ENCODE data around the gene MROH2B.
A peak's percentile ranks its signal among the peaks of the same experiment; 100 is the strongest.

Gene MROH2B

DNA sequence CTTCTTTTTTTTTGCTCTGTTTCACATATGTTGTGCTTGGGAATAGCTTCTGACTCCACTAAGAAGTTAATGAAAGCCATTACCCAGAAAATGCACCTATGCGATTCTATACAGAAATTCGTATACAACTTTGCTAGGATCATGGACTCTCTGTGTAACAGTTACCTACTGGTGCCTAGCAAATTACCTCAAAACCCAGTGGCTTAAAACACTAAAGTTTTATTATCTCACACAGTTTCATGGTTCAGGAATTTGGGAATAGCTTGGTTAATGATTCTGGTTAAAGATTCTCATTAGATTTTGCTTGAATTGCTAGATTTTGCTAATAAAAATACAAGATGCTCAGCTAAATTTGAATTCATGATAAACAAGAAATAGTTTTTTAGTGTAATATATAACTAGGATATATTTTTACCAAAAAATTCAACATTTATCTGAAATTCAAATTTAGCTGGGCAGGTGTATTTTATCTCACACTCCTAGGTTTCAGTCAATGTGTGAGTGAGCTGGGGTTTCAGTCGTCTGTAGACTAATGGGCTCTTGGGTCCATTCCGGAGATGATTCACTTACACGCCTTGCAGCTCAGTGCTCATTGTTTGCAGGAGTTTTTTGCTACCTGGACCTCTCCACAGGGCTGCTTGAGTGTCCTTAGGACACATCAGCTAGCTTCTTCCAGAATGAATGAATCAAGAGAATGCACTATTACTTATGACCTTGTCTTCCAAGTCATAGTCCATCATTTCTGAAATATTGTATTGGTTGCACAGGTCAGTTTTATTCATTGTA, 75.1 kb downstream of the MROH2B start:
- TF ChIP-seq GATA2 (IDR thresholded peaks at IDR 0.05; ENCODE audit: low read depth, low read length) (no peak), GATA3 (IDR thresholded peaks at IDR 0.05; ENCODE audit: low read depth, low read length) (no peak)

DNA sequence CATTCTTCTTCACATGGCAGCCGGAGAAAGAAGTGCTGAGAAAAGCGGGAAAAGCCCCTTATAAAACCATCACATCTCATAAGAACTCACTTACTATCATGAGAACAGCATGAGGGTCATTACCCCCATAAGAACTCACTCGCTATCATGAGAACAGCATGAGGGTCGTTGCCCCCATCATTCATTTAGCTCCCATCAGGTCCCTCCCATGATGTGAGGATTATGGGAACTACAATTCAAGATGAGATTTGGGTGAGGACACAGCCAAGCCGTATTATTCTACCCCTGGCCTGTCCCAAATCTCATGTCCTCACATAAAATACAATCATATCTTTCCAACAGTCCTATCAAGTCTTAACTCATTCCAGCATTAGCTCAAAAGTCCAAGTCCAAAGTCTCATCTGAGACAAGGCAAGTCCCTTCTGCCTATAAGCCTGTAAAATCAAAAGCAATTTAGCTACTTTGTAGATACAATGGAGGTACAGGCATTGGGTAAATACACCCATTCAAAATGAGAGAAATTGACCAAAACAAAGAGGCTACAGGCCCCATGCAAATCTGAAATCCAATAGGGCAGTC, 79.1 kb downstream of the MROH2B start:
- TF ChIP-seq GATA2 (IDR thresholded peaks at IDR 0.05; ENCODE audit: low read depth, low read length), result no peak

DNA sequence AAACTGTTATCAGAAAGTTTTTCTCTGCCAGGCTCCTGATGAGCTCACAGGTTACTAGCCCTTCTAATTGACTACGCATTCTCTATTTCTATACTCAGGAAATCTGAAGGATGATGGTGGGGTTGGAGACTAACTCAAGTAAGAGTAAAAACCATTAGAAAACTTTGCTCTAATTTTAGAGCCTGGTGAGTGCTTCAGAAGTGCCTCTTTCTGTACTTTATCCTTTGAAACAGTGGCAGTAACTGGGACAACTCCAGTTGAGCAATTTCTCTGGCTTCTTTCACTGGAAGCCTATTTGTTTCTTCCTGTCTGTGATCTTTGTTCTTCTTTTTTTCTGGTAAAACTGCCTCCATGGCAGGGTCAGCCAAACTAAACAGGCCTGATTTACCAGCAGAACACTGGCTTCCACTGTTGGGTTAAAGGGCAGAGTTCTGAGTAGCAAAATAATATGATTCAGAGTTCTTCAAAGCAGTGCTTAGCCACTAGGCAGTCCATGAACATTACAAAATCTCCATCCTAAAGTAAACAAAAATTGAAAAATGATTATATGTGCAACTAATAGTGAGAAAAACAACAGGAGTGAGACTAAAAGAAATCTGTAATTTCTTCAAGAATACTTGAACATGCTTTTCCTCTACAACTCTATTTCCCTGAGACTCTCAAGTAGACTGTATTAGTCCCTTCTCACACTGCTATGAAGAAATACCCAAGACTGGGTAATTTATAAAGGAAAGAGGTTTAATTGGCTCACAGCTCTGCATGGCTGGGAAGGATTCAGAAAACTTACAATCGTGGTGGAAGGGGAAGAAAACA, 79.8 kb downstream of the MROH2B start:
- TF ChIP-seq GATA3 (IDR thresholded peaks at IDR 0.05; ENCODE audit: low read depth, low read length) (no peak), GATA2 (IDR thresholded peaks at IDR 0.05; ENCODE audit: low read depth, low read length) (no peak)

DNA sequence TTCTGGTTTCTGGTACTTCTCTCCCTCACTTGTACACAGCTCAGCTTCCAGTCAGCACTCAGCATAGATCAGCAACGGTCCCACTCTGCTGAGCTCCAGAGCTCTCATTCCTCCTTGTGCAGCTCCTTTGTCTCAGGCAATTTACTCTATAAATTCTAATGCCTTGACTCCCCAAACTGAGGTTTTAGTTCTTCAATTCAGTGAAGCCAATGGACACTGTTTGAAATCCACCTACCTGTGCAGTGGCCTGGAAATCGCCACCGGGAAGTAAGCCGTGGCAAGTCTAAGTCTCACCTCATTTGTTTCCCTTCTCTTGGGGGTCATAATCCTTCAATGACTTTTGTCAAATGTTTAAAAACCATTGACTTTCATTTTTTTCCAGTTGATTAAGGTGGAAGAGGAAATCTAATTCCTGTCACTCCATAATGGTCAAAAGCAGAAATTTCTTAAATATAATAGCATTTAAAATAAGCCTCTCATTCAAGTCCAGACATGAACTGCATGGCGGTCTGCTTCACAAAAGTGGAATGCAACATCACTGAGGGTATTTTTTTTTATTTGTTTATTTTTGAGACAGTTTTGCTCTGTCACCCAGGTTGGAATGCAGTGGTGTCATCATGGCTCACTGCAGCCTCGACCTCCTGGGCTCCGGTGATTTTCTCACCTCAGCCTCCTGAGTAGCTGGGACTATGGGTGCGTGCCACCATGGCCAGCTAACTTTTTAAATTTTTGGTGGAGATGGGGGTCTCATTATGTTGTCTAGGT, 82.2 kb downstream of the MROH2B start:
- TF ChIP-seq GATA3 (IDR thresholded peaks at IDR 0.05; ENCODE audit: low read depth, low read length) (no peak), GATA2 (IDR thresholded peaks at IDR 0.05; ENCODE audit: low read depth, low read length) (no peak)

DNA sequence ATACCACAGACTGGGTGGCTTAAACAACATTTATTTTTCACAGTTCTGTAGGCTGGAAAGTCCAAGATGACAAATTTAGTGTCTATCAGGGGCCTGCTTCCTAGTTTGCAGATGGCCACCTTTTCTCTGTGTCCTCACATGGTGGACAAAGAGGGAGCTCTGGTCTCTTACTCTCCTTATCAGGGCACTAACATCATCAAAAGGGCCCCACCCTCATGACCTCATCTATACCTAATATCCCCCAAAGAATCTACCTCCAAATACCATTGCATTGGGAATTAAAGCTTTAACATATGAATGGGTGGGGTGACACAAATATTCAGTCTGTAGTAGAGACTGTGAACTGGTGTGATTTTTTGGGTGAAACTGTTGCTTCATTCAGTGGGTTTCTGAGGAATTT, 83.8 kb downstream of the MROH2B start:
- no peak for TF ChIP-seq GATA2 (IDR thresholded peaks at IDR 0.05; ENCODE audit: low read depth, low read length)
- no peak for TF ChIP-seq GATA3 (IDR thresholded peaks at IDR 0.05; ENCODE audit: low read depth, low read length)

DNA sequence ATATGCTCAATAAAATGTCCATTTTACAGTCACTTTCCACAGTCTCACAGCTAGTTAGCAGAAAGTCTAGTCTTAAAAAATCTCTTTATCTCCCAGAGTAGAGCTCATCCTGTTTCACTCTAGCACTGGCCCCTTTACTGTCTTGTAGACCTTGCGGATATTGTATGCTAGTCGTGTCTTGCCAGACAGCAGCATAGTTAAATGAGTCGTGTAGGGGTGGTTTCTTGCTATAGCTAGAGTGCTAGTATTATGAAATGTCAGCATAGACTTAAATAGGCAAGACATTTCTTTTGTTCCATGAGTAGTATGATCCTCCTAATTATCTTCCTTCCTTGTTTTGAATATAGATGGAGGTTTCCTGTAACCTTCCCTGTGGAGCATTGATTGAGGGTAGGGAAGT, 84.5 kb downstream of the MROH2B start:
- TF ChIP-seq GATA2 (IDR thresholded peaks at IDR 0.05; ENCODE audit: low read depth, low read length) (no peak), GATA3 (IDR thresholded peaks at IDR 0.05; ENCODE audit: low read depth, low read length) (no peak)

DNA sequence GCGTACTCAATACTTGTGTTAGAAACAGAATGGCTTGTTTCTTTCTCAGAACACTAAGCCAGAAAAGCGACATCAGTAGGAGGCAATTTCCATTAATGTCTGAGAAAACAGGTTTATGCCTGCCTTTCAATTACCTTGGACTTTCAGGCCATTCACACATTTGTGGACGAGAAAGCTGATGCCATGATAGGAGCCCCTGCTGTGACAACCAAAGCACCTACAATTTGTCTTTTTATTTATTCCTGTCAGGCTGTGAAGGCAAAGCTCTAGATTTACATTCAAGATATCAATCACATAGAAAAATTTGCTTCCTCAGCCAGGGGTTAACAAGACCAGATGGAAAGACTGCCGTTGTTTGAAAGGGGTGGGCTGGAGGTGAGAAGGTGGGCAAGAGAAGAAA, 85.6 kb downstream of the MROH2B start:
- TF ChIP-seq GATA2 (IDR thresholded peaks at IDR 0.05; ENCODE audit: low read depth, low read length) (peak; percentile 35; the same call in 1 of the 2 replicates), GATA3 (IDR thresholded peaks at IDR 0.05; ENCODE audit: low read depth, low read length) (no peak)

DNA sequence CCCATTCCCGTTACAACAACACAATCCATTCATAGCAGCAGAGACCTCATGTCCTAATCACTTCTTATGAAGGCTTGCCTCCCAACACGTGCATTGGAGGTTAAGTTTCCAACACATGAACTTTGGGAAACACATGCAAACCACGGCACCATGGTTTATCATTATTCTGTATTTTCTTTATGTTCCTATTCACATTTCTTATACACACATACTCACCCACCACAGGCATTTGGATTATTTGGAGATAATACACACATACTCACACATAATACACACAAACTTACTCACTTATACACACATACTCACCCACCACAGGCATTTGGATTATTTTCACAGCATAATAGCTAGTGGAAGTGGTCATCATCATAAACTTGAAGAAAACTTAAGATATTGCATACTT, 86.3 kb downstream of the MROH2B start:
- TF ChIP-seq GATA3 (IDR thresholded peaks at IDR 0.05; ENCODE audit: low read depth, low read length) (no peak), GATA2 (IDR thresholded peaks at IDR 0.05; ENCODE audit: low read depth, low read length) (no peak)

DNA sequence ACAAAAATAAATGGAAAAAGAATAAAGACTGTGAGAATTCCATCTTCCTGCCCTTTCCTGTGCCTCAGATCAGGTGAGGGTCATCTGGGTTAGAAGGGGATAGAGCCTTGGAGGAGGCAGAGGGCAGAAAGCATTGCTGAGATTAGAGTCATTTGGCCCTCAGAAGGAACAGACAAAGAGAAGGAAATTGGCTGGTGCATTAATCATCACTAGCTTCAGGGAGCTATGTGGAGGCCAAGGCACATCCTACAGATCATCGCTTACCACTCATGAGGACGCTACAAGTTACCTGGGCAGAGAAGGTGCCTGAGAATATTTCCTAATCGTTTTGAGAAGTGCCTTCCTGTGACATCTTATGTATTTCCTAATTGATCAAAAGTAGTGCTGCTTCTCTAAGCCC, 87.4 kb downstream of the MROH2B start:
- TF ChIP-seq GATA2 (IDR thresholded peaks at IDR 0.05; ENCODE audit: low read depth, low read length), result no peak
- no peak for TF ChIP-seq GATA3 (IDR thresholded peaks at IDR 0.05; ENCODE audit: low read depth, low read length)

DNA sequence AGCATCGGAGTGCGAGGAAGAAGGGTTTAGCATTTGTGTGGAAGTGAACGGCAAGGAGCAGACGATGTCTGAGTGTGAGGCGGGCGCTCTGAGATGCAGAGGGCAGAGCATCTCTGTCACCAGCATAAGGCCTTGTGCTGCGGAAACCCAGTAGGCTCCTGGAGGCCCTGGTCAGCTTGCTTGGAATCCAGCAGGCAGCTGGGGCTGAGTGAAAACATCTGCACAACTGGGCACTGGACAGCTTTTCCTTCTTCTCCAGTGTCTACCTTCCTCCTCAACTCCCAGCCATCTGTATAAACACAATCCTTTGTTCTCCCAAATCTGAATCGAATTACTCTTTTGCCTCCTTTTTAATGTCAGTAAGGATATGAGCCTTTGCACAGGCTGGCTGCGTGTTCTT, 89.7 kb downstream of the MROH2B start:
- TF ChIP-seq GATA2 (IDR thresholded peaks at IDR 0.05; ENCODE audit: low read depth, low read length), result no peak
- TF ChIP-seq GATA3 (IDR thresholded peaks at IDR 0.05; ENCODE audit: low read depth, low read length), result no peak

DNA sequence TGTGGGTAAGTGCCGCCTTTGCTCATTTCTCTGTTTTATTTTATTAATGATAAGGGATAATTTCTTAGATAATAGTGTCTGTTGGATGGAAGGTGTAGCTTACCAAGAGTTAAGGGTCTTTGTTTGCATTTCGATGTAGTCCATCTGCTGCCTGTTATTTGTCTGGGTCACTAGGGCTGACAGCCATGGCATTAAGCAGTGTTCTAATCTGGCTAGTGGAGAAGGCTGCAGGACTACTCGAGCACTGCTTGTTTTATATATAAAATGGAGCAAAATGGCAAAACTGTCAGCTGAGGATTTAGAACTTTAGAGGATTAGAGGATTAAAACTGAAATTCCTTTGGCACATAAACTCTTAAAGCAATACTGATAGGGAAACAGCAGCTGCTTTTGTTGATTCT, 94.3 kb downstream of the MROH2B start:
- no peak; the same call in 1 of the 2 replicates for TF ChIP-seq GATA2 (IDR thresholded peaks at IDR 0.05; ENCODE audit: low read depth, low read length)
- TF ChIP-seq GATA3 (IDR thresholded peaks at IDR 0.05; ENCODE audit: low read depth, low read length), result no peak

DNA sequence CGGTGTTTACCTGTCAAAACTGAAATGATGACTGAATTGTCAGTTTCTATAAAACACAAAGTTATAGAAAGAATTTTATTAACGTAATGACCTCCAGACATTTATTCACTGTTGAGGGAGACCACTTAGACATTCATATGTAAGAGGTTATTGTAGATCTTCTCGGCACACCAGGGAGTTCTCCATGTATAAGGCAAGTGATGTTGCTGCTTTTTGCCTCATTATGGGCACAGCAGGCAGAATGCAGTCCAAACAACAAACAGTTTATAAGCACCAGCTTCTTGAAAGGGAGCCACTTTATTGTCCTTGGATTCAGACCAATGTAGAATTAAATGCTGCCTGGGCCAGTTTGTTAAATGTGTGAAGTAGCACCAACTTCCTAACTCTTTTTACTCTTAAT, 95.1 kb downstream of the MROH2B start:
- TF ChIP-seq GATA2 (IDR thresholded peaks at IDR 0.05; ENCODE audit: low read depth, low read length), result no peak
- TF ChIP-seq GATA3 (IDR thresholded peaks at IDR 0.05; ENCODE audit: low read depth, low read length), result no peak

DNA sequence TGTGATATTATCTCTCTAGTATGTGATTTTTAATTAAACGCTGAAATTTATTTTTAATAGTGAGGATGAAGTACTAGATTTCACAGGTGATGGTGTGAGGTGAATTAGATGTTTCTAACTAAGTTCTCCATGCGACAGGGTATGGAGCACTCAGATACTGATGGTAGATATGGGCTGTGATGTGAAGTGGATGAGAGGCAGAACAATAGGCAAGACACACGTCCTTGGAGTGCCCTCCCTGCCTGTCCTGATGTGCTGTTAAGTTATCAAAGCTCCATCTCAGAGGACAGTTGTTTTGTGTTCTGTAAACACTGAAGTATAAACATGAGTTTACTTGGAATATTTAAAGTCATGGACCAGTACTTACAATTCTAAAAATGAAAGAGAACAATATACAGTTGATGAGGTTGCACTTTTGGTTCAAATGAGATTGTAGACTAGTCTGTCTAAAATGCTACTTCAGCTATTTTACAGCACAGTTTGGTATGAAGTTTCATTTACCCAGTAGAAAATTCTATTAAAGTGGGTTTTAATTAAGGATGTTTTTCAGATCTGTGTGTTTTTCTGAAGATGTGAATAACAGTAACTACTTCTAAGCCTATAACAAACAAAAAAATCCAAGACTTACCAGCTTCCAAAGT, 97.7 kb downstream of the MROH2B start:
- peak; percentile 70 for TF ChIP-seq GATA2 (IDR thresholded peaks at IDR 0.05; ENCODE audit: low read depth, low read length)
- peak; percentile 57 for TF ChIP-seq GATA3 (IDR thresholded peaks at IDR 0.05; ENCODE audit: low read depth, low read length)
